ENCODE results near the gene GOLGA6L7.

The GOLGA6L7 gene

GRCh38 chr15:28881170-28881569 lies 32.7 kb upstream of the GOLGA6L7 start:
- Histone ChIP-seq H3K4me2 (ENCODE audit: low read length) (no peak overlapping the region), H3K27me3 (ENCODE audit: control insufficient read depth, insufficient read depth, low read length) (no peaks in the 10 kb centered on the region), H3K4me3 (ENCODE audit: low read length) (no peak overlapping the region), H3K36me3 (ENCODE audit: insufficient read depth, low read length) (no peaks in the 10 kb centered on the region), H3K9me3 (replicated peaks; ENCODE audit: low read length) (no peaks in the 10 kb centered on the region), H3K4me1 (ENCODE audit: control insufficient read depth, insufficient read depth, low read length) (no peaks in the 10 kb centered on the region), H3K9ac (ENCODE audit: low read depth, low read length) (no peak overlapping the region)

GRCh38 chr15:28880680-28881079 lies 32.2 kb upstream of the GOLGA6L7 start:
- Histone ChIP-seq H3K4me1 (ENCODE audit: control insufficient read depth, insufficient read depth, low read length) (no peaks in the 10 kb centered on the region), H3K4me3 (ENCODE audit: low read length) (no peak overlapping the region), H3K27me3 (ENCODE audit: control insufficient read depth, insufficient read depth, low read length) (no peaks in the 10 kb centered on the region), H3K36me3 (ENCODE audit: insufficient read depth, low read length) (no peaks in the 10 kb centered on the region), H3K9ac (ENCODE audit: low read depth, low read length) (no peak overlapping the region), H3K9me3 (replicated peaks; ENCODE audit: low read length) (no peaks in the 10 kb centered on the region), H3K4me2 (ENCODE audit: low read length) (no peak overlapping the region)

DNA sequence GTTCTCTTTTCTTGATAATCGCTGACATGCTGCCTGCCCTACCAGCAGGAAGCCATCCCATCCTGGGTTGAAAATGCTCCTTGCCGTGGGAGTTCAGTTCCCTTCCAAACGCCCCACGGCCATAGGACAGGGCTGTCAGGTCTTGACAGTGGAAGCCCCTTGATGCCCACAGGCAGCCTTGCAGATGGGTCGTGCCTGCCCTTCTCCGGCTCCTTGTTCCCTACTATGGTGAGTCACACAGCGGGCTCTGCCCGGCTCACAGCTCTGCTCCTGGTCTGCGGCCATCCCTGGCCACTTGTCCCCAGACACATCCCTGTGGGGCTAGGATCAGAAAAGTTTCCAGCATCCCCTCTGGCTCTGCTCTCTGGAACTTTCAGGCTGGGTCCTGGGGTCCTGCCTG lies 31.1 kb upstream of the GOLGA6L7 start:
- Histone ChIP-seq H3K9me3 (replicated peaks; ENCODE audit: low read length) (no peaks in the 10 kb centered on the region), H3K9ac (ENCODE audit: low read depth, low read length) (no peak overlapping the region), H3K36me3 (ENCODE audit: insufficient read depth, low read length) (no peaks in the 10 kb centered on the region), H3K4me1 (ENCODE audit: control insufficient read depth, insufficient read depth, low read length) (no peaks in the 10 kb centered on the region), H3K4me2 (ENCODE audit: low read length) (no peak overlapping the region), H3K4me3 (ENCODE audit: low read length) (no peak overlapping the region), H3K27me3 (ENCODE audit: control insufficient read depth, insufficient read depth, low read length) (no peaks in the 10 kb centered on the region)

GRCh38 chr15:28878209-28878608 lies 29.8 kb upstream of the GOLGA6L7 start:
- no peaks in the 10 kb centered on the region for H3K9me3 ChIP-seq (replicated peaks; ENCODE audit: low read length)
- no peaks in the 10 kb centered on the region for H3K36me3 ChIP-seq (ENCODE audit: insufficient read depth, low read length)

DNA sequence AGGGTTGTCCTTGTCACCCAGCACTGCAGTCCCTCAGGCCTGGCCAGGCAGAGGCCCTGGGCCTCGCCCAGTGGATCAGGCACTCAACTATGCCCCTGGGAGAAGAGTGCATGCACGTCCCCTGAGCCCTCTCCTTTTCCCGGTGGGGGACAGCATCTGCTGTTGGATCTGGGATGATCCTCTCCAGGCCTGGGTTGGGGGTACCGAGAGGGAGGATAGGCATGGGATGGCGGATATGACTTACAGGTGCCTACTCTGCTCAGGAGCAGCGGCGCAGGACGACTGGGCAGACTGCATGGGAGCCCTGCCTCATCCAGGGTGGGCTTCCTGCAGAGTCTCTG lies 28.4 kb upstream of the GOLGA6L7 start:
- no peaks in the 10 kb centered on the region for H3K9me3 ChIP-seq (replicated peaks; ENCODE audit: low read length)
- no peak overlapping the region for H3K9ac ChIP-seq (ENCODE audit: low read depth, low read length)
- H3K36me3 ChIP-seq (ENCODE audit: insufficient read depth, low read length) = no peaks in the 10 kb centered on the region
- H3K4me2 ChIP-seq (ENCODE audit: low read length) = no peak overlapping the region
- H3K27me3 ChIP-seq (ENCODE audit: control insufficient read depth, insufficient read depth, low read length) = no peaks in the 10 kb centered on the region
- H3K4me1 ChIP-seq (ENCODE audit: control insufficient read depth, insufficient read depth, low read length) = no peaks in the 10 kb centered on the region
- no peak overlapping the region for H3K4me3 ChIP-seq (ENCODE audit: low read length)

More at GRCh38 chr15:28878209-28878608, 29.8 kb upstream of the GOLGA6L7 start:
- no peak overlapping the region for H3K9ac ChIP-seq (ENCODE audit: low read depth, low read length)
- no peaks in the 10 kb centered on the region for H3K27me3 ChIP-seq (ENCODE audit: control insufficient read depth, insufficient read depth, low read length)
- H3K4me2 ChIP-seq (ENCODE audit: low read length) = no peak overlapping the region
- H3K4me3 ChIP-seq (ENCODE audit: low read length) = no peak overlapping the region
- no peaks in the 10 kb centered on the region for H3K4me1 ChIP-seq (ENCODE audit: control insufficient read depth, insufficient read depth, low read length)

DNA sequence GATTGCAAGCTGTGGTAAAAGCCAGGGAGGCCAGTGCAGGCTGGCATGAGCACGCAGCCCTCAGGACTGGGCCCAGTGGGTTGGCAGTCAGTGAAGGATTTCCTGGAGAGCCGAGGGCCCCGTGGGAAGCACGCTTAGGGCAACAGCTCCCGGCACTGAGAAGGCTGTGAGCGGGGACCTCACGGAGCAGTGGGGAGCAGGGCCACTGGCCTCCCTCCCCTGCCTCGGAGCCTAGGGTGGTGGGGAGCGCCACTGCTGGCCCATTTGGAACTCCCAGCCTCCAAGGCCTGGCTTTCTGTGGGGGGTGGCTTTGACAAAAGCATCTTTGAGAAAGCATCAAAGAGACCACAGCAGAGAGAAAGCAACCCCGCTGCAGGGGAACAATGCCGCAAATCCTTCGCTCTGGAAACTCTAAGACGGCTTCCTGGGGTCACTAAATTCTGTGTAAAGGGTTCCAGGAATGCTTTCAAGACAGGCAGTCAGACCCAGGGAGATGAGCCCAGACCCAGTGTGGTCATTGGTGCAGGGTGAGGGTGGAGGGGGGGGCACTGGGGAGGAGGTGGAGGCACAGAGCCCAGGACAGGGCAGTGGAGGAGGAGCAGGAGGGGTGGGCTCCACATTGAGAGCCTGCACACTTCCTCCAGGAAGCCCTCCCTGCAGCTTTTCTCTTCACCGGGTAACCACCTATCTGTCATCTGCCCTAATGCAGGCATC lies 27.8 kb upstream of the GOLGA6L7 start:
- no peak overlapping the region for H3K9ac ChIP-seq (ENCODE audit: low read depth, low read length)
- H3K4me1 ChIP-seq (ENCODE audit: control insufficient read depth, insufficient read depth, low read length) = no peaks in the 10 kb centered on the region
- H3K4me3 ChIP-seq (ENCODE audit: low read length) = no peak overlapping the region
- H3K36me3 ChIP-seq (ENCODE audit: insufficient read depth, low read length) = no peaks in the 10 kb centered on the region
- peaks cover 1% of the 10 kb centered on the region for H3K27me3 ChIP-seq (ENCODE audit: control insufficient read depth, insufficient read depth, low read length)
- no peaks in the 10 kb centered on the region for H3K9me3 ChIP-seq (replicated peaks; ENCODE audit: low read length)
- no peak overlapping the region for H3K4me2 ChIP-seq (ENCODE audit: low read length)

- H3K9me3 ChIP-seq (replicated peaks; ENCODE audit: low read length) = no peaks in the 10 kb centered on the region
- H3K9ac ChIP-seq (ENCODE audit: low read depth, low read length) = no peak overlapping the region
- no peak overlapping the region for H3K4me2 ChIP-seq (ENCODE audit: low read length)
- peaks cover 4% of the 10 kb centered on the region for H3K27me3 ChIP-seq (ENCODE audit: control insufficient read depth, insufficient read depth, low read length)
- no peak overlapping the region for H3K4me3 ChIP-seq (ENCODE audit: low read length)
- no peaks in the 10 kb centered on the region for H3K36me3 ChIP-seq (ENCODE audit: insufficient read depth, low read length)
- H3K4me1 ChIP-seq (ENCODE audit: control insufficient read depth, insufficient read depth, low read length) = no peaks in the 10 kb centered on the region
Observed at GRCh38 chr15:28875461-28876000, 27.1 kb upstream of the GOLGA6L7 start.

- Histone ChIP-seq H3K4me1 (ENCODE audit: control insufficient read depth, insufficient read depth, low read length) (no peaks in the 10 kb centered on the region), H3K9me3 (replicated peaks; ENCODE audit: low read length) (no peaks in the 10 kb centered on the region), H3K9ac (ENCODE audit: low read depth, low read length) (no peak overlapping the region), H3K4me3 (ENCODE audit: low read length) (no peak overlapping the region), H3K36me3 (ENCODE audit: insufficient read depth, low read length) (no peaks in the 10 kb centered on the region), H3K4me2 (ENCODE audit: low read length) (no peak overlapping the region), H3K27me3 (ENCODE audit: control insufficient read depth, insufficient read depth, low read length) (peaks cover 4% of the 10 kb centered on the region)
Observed at GRCh38 chr15:28873585-28874190, 25.2 kb upstream of the GOLGA6L7 start.

- Histone ChIP-seq H3K36me3 (ENCODE audit: insufficient read depth, low read length) (no peaks in the 10 kb centered on the region), H3K4me1 (ENCODE audit: control insufficient read depth, insufficient read depth, low read length) (no peaks in the 10 kb centered on the region), H3K9me3 (replicated peaks; ENCODE audit: low read length) (no peaks in the 10 kb centered on the region), H3K9ac (ENCODE audit: low read depth, low read length) (no peak overlapping the region), H3K4me3 (ENCODE audit: low read length) (no peak overlapping the region), H3K4me2 (ENCODE audit: low read length) (no peak overlapping the region), H3K27me3 (ENCODE audit: control insufficient read depth, insufficient read depth, low read length) (peaks cover 4% of the 10 kb centered on the region)
Observed at GRCh38 chr15:28873006-28873405, 24.6 kb upstream of the GOLGA6L7 start.

- no peak overlapping the region for H3K9ac ChIP-seq (ENCODE audit: low read depth, low read length)
- no peak overlapping the region for H3K4me3 ChIP-seq (ENCODE audit: low read length)
- no peaks in the 10 kb centered on the region for H3K4me1 ChIP-seq (ENCODE audit: control insufficient read depth, insufficient read depth, low read length)
- H3K36me3 ChIP-seq (ENCODE audit: insufficient read depth, low read length) = no peaks in the 10 kb centered on the region
- H3K27me3 ChIP-seq (ENCODE audit: control insufficient read depth, insufficient read depth, low read length) = peaks cover 4% of the 10 kb centered on the region
- no peaks in the 10 kb centered on the region for H3K9me3 ChIP-seq (replicated peaks; ENCODE audit: low read length)
- H3K4me2 ChIP-seq (ENCODE audit: low read length) = no peak overlapping the region
Observed at GRCh38 chr15:28871168-28871567, 22.7 kb upstream of the GOLGA6L7 start.

- Histone ChIP-seq H3K4me1 (ENCODE audit: control insufficient read depth, insufficient read depth, low read length) (no peaks in the 10 kb centered on the region), H3K9me3 (replicated peaks; ENCODE audit: low read length) (no peaks in the 10 kb centered on the region), H3K4me2 (ENCODE audit: low read length) (no peak overlapping the region)
Observed at GRCh38 chr15:28868744-28869345, 20.4 kb upstream of the GOLGA6L7 start.

More at GRCh38 chr15:28868744-28869345, 20.4 kb upstream of the GOLGA6L7 start:
- Histone ChIP-seq H3K9ac (ENCODE audit: low read depth, low read length) (no peak overlapping the region), H3K4me3 (ENCODE audit: low read length) (no peak overlapping the region), H3K27me3 (ENCODE audit: control insufficient read depth, insufficient read depth, low read length) (peaks cover 6% of the 10 kb centered on the region), H3K36me3 (ENCODE audit: insufficient read depth, low read length) (no peaks in the 10 kb centered on the region)

All from skeletal muscle satellite cell (primary cell).